ENCODE results near the gene CAPN13. TPM values are rescaled to one million over a fixed set of nuclear protein-coding genes. Genes with fewer than 3 reads are reported as not detected.

Gene CAPN13
- total and polyA plus RNA-seq, 10 of the 15 experiments (the other 5 are each of a cell fraction or from before 2014, with no cell fraction given): 0.03 to 0.10 (median 0.06) TPM; not detected in 7

- TF ChIP-seq, protein P1, sequence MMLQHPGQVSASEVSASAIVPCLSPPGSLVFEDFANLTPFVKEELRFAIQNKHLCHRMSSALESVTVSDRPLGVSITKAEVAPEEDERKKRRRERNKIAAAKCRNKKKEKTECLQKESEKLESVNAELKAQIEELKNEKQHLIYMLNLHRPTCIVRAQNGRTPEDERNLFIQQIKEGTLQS (IDR thresholded peaks at IDR 0.05; ENCODE audit: borderline replicate concordance, extremely low read depth, low read depth, low read length): no peak
- TF ChIP-seq SMAD5 (IDR thresholded peaks at IDR 0.05; ENCODE audit: low read depth) (no peak), ZNF24 (IDR thresholded peaks at IDR 0.05) (no peak), JUNB (IDR thresholded peaks at IDR 0.05) (no peak), PML (IDR thresholded peaks at IDR 0.05; ENCODE audit: low read length) (no peak), KDM1A (IDR thresholded peaks at IDR 0.05; ENCODE audit: borderline replicate concordance) (no peak), IKZF2 (IDR thresholded peaks at IDR 0.05) (no peak)
- TF ChIP-seq, protein P2, sequence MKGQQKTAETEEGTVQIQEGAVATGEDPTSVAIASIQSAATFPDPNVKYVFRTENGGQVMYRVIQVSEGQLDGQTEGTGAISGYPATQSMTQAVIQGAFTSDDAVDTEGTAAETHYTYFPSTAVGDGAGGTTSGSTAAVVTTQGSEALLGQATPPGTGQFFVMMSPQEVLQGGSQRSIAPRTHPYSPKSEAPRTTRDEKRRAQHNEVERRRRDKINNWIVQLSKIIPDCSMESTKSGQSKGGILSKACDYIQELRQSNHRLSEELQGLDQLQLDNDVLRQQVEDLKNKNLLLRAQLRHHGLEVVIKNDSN (IDR thresholded peaks at IDR 0.05; ENCODE audit: borderline replicate concordance, extremely low read length, insufficient read depth, low read depth, low read length): no peak
Measured at GRCh38 chr2:30823452-30823851, 16.2 kb upstream of the CAPN13 start (continued).

DNA sequence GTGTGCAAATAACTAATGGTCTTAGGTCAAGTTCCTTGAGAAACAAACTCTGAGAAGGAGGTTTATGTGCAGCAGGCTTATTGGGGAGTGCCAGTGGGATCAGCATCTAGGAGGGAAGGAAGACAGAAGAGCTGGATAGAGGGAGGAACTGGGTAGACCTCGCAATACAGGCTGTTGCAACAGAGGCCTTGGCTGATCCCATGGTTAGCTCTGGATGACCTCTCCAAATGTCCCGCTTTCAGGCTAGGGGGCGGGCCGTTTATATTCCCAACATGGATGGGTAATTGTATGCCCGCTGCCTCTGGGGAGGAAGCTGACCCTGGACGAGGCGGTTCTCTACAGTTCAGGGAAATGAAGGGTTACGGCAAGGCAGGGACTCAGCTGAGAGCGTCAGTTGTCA, 14.7 kb upstream of the CAPN13 start:
- POLR2A ChIA-PET: interaction anchor here (0.5 kb wide), 1 partner anchor 23 kb away, joined by 3 read pairs; no protein-coding TSS in a partner anchor
- no peak for FAIRE-seq

More for the DNA sequence above, 14.7 kb upstream of the CAPN13 start:
- intact Hi-C loops (cut with micrococcal nuclease; ENCODE audit: unreplicated experiment): no loop called here
- TF ChIP-seq CUX1 (IDR thresholded peaks at IDR 0.05; ENCODE audit: insufficient replicate concordance, low read depth, low read length) (no peak), ZNF217 (IDR thresholded peaks at IDR 0.05) (no peak), TCF7 (IDR thresholded peaks at IDR 0.05; ENCODE audit: borderline replicate concordance) (no peak), ZNF24 (IDR thresholded peaks at IDR 0.05) (no peak)
- Histone ChIP-seq H2AFZ (ENCODE audit: control insufficient read depth, low read depth, low read length) (no peak overlapping the region), H3K9me3 (replicated peaks; ENCODE audit: control insufficient read depth, insufficient read depth, low read length) (no peaks in the 10 kb centered on the region), H3K79me2 (ENCODE audit: control insufficient read depth, insufficient read depth, low read length) (no peaks in the 10 kb centered on the region), H3K9ac (ENCODE audit: control insufficient read depth, insufficient read depth, low read length) (no peak overlapping the region), H3K4me3 (no peak overlapping the region), H4K20me1 (ENCODE audit: control insufficient read depth, insufficient read depth) (no peaks in the 10 kb centered on the region), H3K4me1 (ENCODE audit: control insufficient read depth, insufficient read depth, low read length) (no peaks in the 10 kb centered on the region), H3K36me3 (ENCODE audit: control insufficient read depth in 2 of 2, insufficient read depth in 2 of 2, low read length in 1 of 2) (no peaks in the 10 kb centered on the region), H3K27me3 (replicated peaks in 1 of 2; ENCODE audit: control insufficient read depth in 2 of 2, insufficient read depth in 2 of 2, low read length in 1 of 2) (no peaks in the 10 kb centered on the region), H3K4me2 (ENCODE audit: control insufficient read depth, insufficient read depth) (no peak overlapping the region), H3K27ac (ENCODE audit: control insufficient read depth, insufficient read depth) (no peak overlapping the region)
- 44% methylated on average over 9 of the region's 9 CpGs for WGBS (ENCODE audit: insufficient coverage, insufficient replicate concordance, low lambda C conversion rate, missing lambda C conversion rate)
- ChIA-PET CTCF (no interaction called here), SMC1A (ENCODE audit: uncharacterized antibody, unreplicated experiment) (no interaction called here), RAD21 (ENCODE audit: unreplicated experiment) (no interaction called here)
- no TSS peak for BruUV-seq (replicated peaks)
- ATAC-seq (no peak), DNase-seq (ENCODE audit: low read depth, low spot score) (no peak)
- in situ Hi-C loops (cut with MboI): no loop called here

Data from GM12878 (cell line).